GM21423 (cell line): ENCODE data around the gene GLI2.

Experiments
- ATAC-seq: cut with Tn5 transposase; IDR thresholded peaks from one replicate; pipeline ENCODE4 v1.9.1; 2021; ENCODE audit warnings: mild to moderate bottlenecking, moderate library complexity; ENCODE audit not compliant: unreplicated experiment

The GLI2 gene

GRCh38 chr2:120737340-120738101 is 1.9 kb downstream of the GLI2 start:
- no peak for ATAC-seq

- ATAC-seq, result no peak
Measured at GRCh38 chr2:120738117-120738516, 2.4 kb downstream of the GLI2 start.

- ATAC-seq, result no peak
Measured at GRCh38 chr2:120738786-120739437, 3.2 kb downstream of the GLI2 start.

- ATAC-seq, result no peak
Measured at GRCh38 chr2:120739438-120740090, 3.9 kb downstream of the GLI2 start.

GRCh38 chr2:120740375-120740764 is 4.7 kb downstream of the GLI2 start:
- no peak for ATAC-seq

- ATAC-seq, result no peak
Measured at GRCh38 chr2:120740765-120741524, 5.3 kb downstream of the GLI2 start.

GRCh38 chr2:120741571-120742561 is 6.2 kb downstream of the GLI2 start:
- ATAC-seq, result no peak

- ATAC-seq, result no peak
Measured at GRCh38 chr2:120743657-120744056, 8.0 kb downstream of the GLI2 start.

GRCh38 chr2:120744817-120745216 is 9.1 kb downstream of the GLI2 start:
- ATAC-seq, result no peak

- ATAC-seq, result no peak
Measured at GRCh38 chr2:120745420-120746111, 9.9 kb downstream of the GLI2 start.

GRCh38 chr2:120746144-120746543 is 10.5 kb downstream of the GLI2 start:
- ATAC-seq, result no peak

- ATAC-seq, result no peak
Measured at GRCh38 chr2:120747281-120747680, 11.6 kb downstream of the GLI2 start.

GRCh38 chr2:120747706-120748105 is 12.0 kb downstream of the GLI2 start:
- no peak for ATAC-seq

- ATAC-seq, result no peak
Measured at GRCh38 chr2:120748310-120748709, 12.6 kb downstream of the GLI2 start.

GRCh38 chr2:120748741-120749140 is 13.1 kb downstream of the GLI2 start:
- no peak for ATAC-seq

GRCh38 chr2:120749506-120750431 is 14.1 kb downstream of the GLI2 start:
- ATAC-seq, result no peak

GRCh38 chr2:120750488-120751210 is 15.0 kb downstream of the GLI2 start:
- no peak for ATAC-seq

GRCh38 chr2:120751553-120751952 is 15.9 kb downstream of the GLI2 start:
- ATAC-seq, result no peak
